GM23338 (cell line): ENCODE measurements around the gene APBA1. TPM values are rescaled to one million over a fixed set of nuclear protein-coding genes. Genes with fewer than 3 reads are reported as not detected.

ENCODE experiments used
- ATAC-seq: fragments of 200-7000 bp; cut with Tn5 transposase; 3 replicates; pipeline ENCODE4 v1.9.1; 2020
- DNase-seq: peaks from one replicate; pipeline ENCODE4 v3.0.0-alpha.2; 2015; ENCODE audit warnings: low spot score
- H2AFZ ChIP-seq: fragments of 200-600 bp; sonication (generic); 2 replicates; pipeline ENCODE4 v1.8.0; 2016; ENCODE audit warnings: antibody characterized with exemption, mild to moderate bottlenecking, moderate library complexity
- H3F3A ChIP-seq: fragments of 200-600 bp; sonication (generic); replicated peaks from 2 replicates; pipeline ENCODE4 v1.8.0; 2017; ENCODE audit warnings: antibody characterized with exemption, mixed run types, low read depth
- H3K27ac ChIP-seq: fragments of 200-600 bp; sonication (generic); 2 replicates; pipeline ENCODE4 v1.6.1; 2016; ENCODE audit warnings: low read depth
- H3K27me3 ChIP-seq: fragments of 200-600 bp; sonication (generic); 2 replicates; pipeline ENCODE4 v1.8.0; 2016; ENCODE audit warnings: mild to moderate bottlenecking, mixed run types, moderate library complexity; ENCODE audit not compliant: insufficient read depth
- H3K36me3 ChIP-seq: fragments of 200-600 bp; sonication (generic); 2 replicates; pipeline ENCODE4 v1.8.0; 2016; ENCODE audit warnings: mild to moderate bottlenecking; ENCODE audit not compliant: insufficient read depth
- H3K4me1 ChIP-seq: fragments of 200-600 bp; sonication (generic); 2 replicates; pipeline ENCODE4 v1.8.0; 2016; ENCODE audit warnings: mild to moderate bottlenecking, moderate library complexity; ENCODE audit not compliant: insufficient read depth
- H3K4me2 ChIP-seq: fragments of 200-600 bp; sonication (generic); 2 replicates; pipeline ENCODE4 v1.7.1; 2017; ENCODE audit warnings: mixed run types
- H3K4me3 ChIP-seq: fragments of 200-600 bp; sonication (generic); 2 replicates; pipeline ENCODE4 v1.6.1; 2016; ENCODE audit warnings: mixed run types
- H3K79me2 ChIP-seq: fragments of 200-600 bp; sonication (generic); replicated peaks from 2 replicates; pipeline ENCODE4 v1.8.0; 2017; ENCODE audit warnings: mild to moderate bottlenecking; ENCODE audit not compliant: insufficient read depth
- H3K9me2 ChIP-seq: fragments of 200-600 bp; sonication (generic); 2 replicates; pipeline ENCODE4 v1.8.0; 2017; ENCODE audit not compliant: insufficient read depth
- H4K20me1 ChIP-seq: fragments of 200-600 bp; sonication (generic); replicated peaks from 2 replicates; pipeline ENCODE4 v1.8.0; 2017; ENCODE audit warnings: mild to moderate bottlenecking; ENCODE audit not compliant: insufficient read depth
- H3K27ac Mint-ChIP-seq: 2 replicates; pipeline ENCODE4 v1.8.0; 2020; ENCODE audit warnings: inconsistent platforms, mild to moderate bottlenecking, moderate library complexity, mixed read lengths
- H3K27me3 Mint-ChIP-seq: 3 replicates; pipeline ENCODE4 v1.8.0; 2022; ENCODE audit warnings: low read depth, mild to moderate bottlenecking, moderate library complexity, mixed read lengths, inconsistent platforms; ENCODE audit not compliant: insufficient read depth, poor library complexity
- H3K36me3 Mint-ChIP-seq: 3 replicates; pipeline ENCODE4 v1.8.0; 2021; ENCODE audit warnings: low read depth, mild to moderate bottlenecking, inconsistent platforms, moderate library complexity, mixed read lengths
- H3K4me1 Mint-ChIP-seq: 3 replicates; pipeline ENCODE4 v1.8.0; 2020; ENCODE audit warnings: mild to moderate bottlenecking, inconsistent platforms, mixed read lengths
- H3K4me3 Mint-ChIP-seq: 3 replicates; pipeline ENCODE4 v1.8.0; 2021; ENCODE audit warnings: moderate library complexity, mild to moderate bottlenecking, inconsistent platforms, mixed read lengths
- H3K9me3 Mint-ChIP-seq: 3 replicates; pipeline ENCODE4 v1.8.0; 2020; ENCODE audit warnings: moderate library complexity, mild to moderate bottlenecking, inconsistent platforms, mixed read lengths
- CREB1 ChIP-seq: fragments of 250-450 bp; sonication (Bioruptor Pico); IDR thresholded peaks from 2 replicates; pipeline ENCODE4 v1.5.0; 2020; ENCODE audit warnings: low read depth, mild to moderate bottlenecking, moderate library complexity
- CTCF ChIP-seq, 2 experiments: fragments of 200-600 bp in 1 of 2; sonication (generic) in 1 of 2; conservative IDR thresholded peaks; 2 replicates each; pipeline versions ENCODE4 v1.5.1 to v1.6.1; 2016 to 2017; ENCODE audit warnings: antibody characterized with exemption in 2 of 2, low read depth in 2 of 2, mild to moderate bottlenecking in 2 of 2, moderate library complexity in 1 of 2
- ETS1 ChIP-seq: IDR thresholded peaks from 2 replicates; pipeline ENCODE4 v1.6.1; 2016; ENCODE audit warnings: antibody characterized with exemption
- EZH2 ChIP-seq: fragments of 200-600 bp; sonication (generic); IDR thresholded peaks from one replicate; pipeline ENCODE4 v1.8.0; 2017; ENCODE audit warnings: antibody characterized with exemption, mild to moderate bottlenecking, low read depth; ENCODE audit not compliant: unreplicated experiment
- EZH2phosphoT487 ChIP-seq: fragments of 200-600 bp; sonication (generic); IDR thresholded peaks from one replicate; pipeline ENCODE4 v1.8.1; 2018; ENCODE audit warnings: antibody characterized with exemption; ENCODE audit not compliant: unreplicated experiment
- JUNB ChIP-seq: IDR thresholded peaks from one replicate; pipeline ENCODE4 v1.6.1; 2016; ENCODE audit warnings: antibody characterized with exemption; ENCODE audit not compliant: unreplicated experiment
- NANOG ChIP-seq: IDR thresholded peaks from 2 replicates; pipeline ENCODE4 v1.6.1; 2016; ENCODE audit warnings: antibody characterized with exemption, borderline replicate concordance
- POLR2AphosphoS5 ChIP-seq: IDR thresholded peaks from 2 replicates; pipeline ENCODE4 v1.6.1; 2016; ENCODE audit warnings: antibody characterized with exemption, low read depth
- REST ChIP-seq: IDR thresholded peaks from one replicate; pipeline ENCODE4 v1.6.1; 2018; ENCODE audit warnings: antibody characterized with exemption; ENCODE audit not compliant: unreplicated experiment
- STAT1 ChIP-seq: IDR thresholded peaks from one replicate; pipeline ENCODE4 v1.6.1; 2016; ENCODE audit warnings: antibody characterized with exemption; ENCODE audit not compliant: unreplicated experiment
- ZNF114 ChIP-seq: fragments of 250-450 bp; sonication (Bioruptor Pico); IDR thresholded peaks from 2 replicates; pipeline ENCODE4 v1.5.0; 2020; ENCODE audit warnings: mild to moderate bottlenecking, moderate library complexity
- ZNF331 ChIP-seq: fragments of 250-450 bp; sonication (Bioruptor Pico); IDR thresholded peaks from 2 replicates; pipeline ENCODE4 v1.5.0; 2020; ENCODE audit warnings: low read depth, mild to moderate bottlenecking, moderate library complexity
- ZNF462 ChIP-seq: fragments of 250-450 bp; sonication (Bioruptor Pico); IDR thresholded peaks from 2 replicates; pipeline ENCODE4 v1.5.0; 2020; ENCODE audit warnings: mild to moderate bottlenecking, moderate library complexity
- polyA plus RNA-seq: library from polyadenylated mRNA; unstranded; fragments of >200 nt; fragmentation: Nextera tagmentation; extraction: Ambion mirVana; gene quantifications from 2 replicates; pipeline ENCODE4 v1.2.1, GENCODE V29; 2016
- total RNA-seq: library from RNA; depleted of rRNA; stranded (reverse); fragments of >200 nt; shearing (Covaris generic); gene quantifications from 2 replicates; pipeline ENCODE4 v1.2.3, GENCODE V29; 2014

APBA1 gene
- total and polyA plus RNA-seq, 2 experiments from 2014 or later, result 0.26 to 1.0 TPM

GRCh38 chr9:69555802-69556201, 116.4 kb downstream of the APBA1 start:
- Mint-ChIP-seq H3K9me3 (no peaks in the 10 kb centered on the region), H3K27ac (no peak overlapping the region), H3K27me3 (no peaks in the 10 kb centered on the region), H3K36me3 (no peaks in the 10 kb centered on the region), H3K4me1 (peaks cover 6% of the 10 kb centered on the region; the same call in 2 of the 3 replicates), H3K4me3 (no peak overlapping the region)
- Histone ChIP-seq H3K27ac (no peak overlapping the region), H3K4me3 (no peak overlapping the region), H3K4me2 (no peak overlapping the region), H3K36me3 (no peaks in the 10 kb centered on the region), H3F3A (no peaks in the 10 kb centered on the region), H3K27me3 (no peaks in the 10 kb centered on the region), H3K9me2 (no peaks in the 10 kb centered on the region), H2AFZ (no peak overlapping the region), H4K20me1 (no peaks in the 10 kb centered on the region), H3K4me1 (no peaks in the 10 kb centered on the region), H3K79me2 (no peaks in the 10 kb centered on the region)
- no peak for ATAC-seq
- TF ChIP-seq STAT1 (no peak), ZNF331 (CRISPR knock-in tag) (no peak), CTCF (conservative IDR thresholded peaks at IDR 0.05; ENCODE audit: low read depth in 2 of 2) (no peak), ZNF462 (no peak), EZH2phosphoT487 (no peak), ETS1 (no peak), POLR2AphosphoS5 (no peak), ZNF114 (CRISPR knock-in tag) (no peak), EZH2 (no peak), JUNB (no peak), CREB1 (CRISPR knock-in tag) (no peak), REST (no peak), NANOG (no peak)
- DNase-seq, result no peak
